Adipocyte (in vitro differentiated cells): ENCODE measurements around the gene CILP2.

ENCODE experiments used
- DNase-seq: peaks from one replicate; pipeline ENCODE4 v3.0.0-alpha.2; 2015; ENCODE audit warnings: low read depth
- H3K27me3 ChIP-seq: replicated peaks from 2 replicates; pipeline ENCODE4 v1.7.0; 2013; ENCODE audit warnings: mild to moderate bottlenecking, low read length, moderate library complexity; ENCODE audit not compliant: control insufficient read depth, insufficient read depth
- H3K36me3 ChIP-seq: 2 replicates; pipeline ENCODE4 v1.7.0; 2013; ENCODE audit warnings: low read length, mild to moderate bottlenecking, moderate library complexity; ENCODE audit not compliant: control insufficient read depth, insufficient read depth, severe bottlenecking
- H3K4me1 ChIP-seq: 2 replicates; pipeline ENCODE4 v1.7.0; 2013; ENCODE audit warnings: mild to moderate bottlenecking, low read length, moderate library complexity; ENCODE audit not compliant: control insufficient read depth, insufficient read depth
- H3K4me3 ChIP-seq: 2 replicates; pipeline ENCODE4 v1.7.0; 2013; ENCODE audit warnings: mild to moderate bottlenecking, low read length, moderate library complexity
- H3K9ac ChIP-seq: 2 replicates; pipeline ENCODE4 v1.7.0; 2013; ENCODE audit warnings: mild to moderate bottlenecking, low read length, moderate library complexity
- H3K9me3 ChIP-seq: 2 replicates; pipeline ENCODE4 v1.7.0; 2013; ENCODE audit warnings: mild to moderate bottlenecking, low read length, moderate library complexity; ENCODE audit not compliant: control insufficient read depth

Gene CILP2

DNA sequence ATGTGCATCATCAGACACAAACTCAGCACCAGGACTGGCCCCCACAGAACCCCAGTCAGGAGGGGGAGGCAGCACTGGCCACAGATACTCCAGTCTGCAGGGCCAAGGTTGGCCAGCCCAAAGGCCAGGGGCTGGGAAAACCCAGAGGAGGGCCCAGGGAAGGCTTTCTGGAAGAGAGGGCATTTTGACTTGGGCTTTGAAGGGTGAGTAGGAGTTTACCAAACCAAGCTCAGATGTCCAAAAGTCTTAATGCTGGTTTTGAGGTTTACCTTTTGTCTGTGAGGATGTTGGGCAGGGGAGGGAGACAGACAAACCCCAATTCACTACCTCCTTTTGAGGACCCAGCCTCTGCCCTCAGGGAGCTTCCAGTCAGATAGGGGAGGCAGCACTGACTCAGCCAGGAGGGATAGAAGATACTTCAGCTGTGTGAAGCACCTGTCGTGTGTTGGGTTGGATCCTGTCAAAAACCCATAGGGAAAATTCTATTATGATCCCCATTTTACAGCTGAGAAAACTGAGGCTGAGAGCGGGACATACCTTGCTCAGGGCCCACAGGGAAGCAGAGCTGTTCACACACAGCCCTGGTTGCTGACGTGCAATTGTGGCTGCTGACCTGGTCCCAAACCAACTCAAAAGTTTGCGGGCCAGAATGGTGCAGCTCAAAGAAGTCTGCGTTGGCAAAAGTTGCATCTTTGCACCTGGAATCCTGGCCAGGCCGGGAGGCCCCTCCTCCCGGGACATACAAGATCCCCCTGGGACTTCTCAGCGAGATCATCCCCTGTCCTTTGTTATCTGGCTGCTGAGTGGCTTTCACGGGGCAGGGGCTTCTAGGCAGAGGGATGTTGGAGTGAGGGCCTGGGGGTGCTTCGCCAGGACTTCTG is 13.1 kb downstream of the CILP2 start:
- DNase-seq = no peak
- Histone ChIP-seq H3K9me3 (no peaks in the 10 kb centered on the region), H3K9ac (no peak overlapping the region), H3K4me1 (peaks cover 22% of the 10 kb centered on the region), H3K27me3 (peaks cover 14% of the 10 kb centered on the region), H3K4me3 (no peak overlapping the region), H3K36me3 (no peaks in the 10 kb centered on the region)

DNA sequence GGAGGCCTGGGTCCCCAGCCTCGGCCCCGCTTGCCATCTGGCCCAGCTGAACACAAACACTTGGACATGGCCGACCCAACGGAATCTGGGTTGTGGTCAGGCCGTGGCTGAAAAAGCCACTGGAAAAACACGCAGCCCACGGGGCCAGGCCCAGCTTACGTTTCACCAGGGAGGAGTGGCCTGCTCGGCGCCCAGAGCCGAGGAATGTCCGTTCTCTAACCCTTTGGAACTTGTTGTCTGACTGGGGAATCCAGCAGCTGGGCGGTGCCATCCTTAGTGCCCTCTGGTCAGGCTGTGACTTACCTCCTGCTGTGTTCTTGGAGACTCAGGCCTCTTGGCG is 13.8 kb downstream of the CILP2 start:
- Histone ChIP-seq H3K4me3 (no peak overlapping the region), H3K27me3 (peaks cover 14% of the 10 kb centered on the region), H3K4me1 (peaks cover 18% of the 10 kb centered on the region), H3K36me3 (no peaks in the 10 kb centered on the region), H3K9ac (no peak overlapping the region), H3K9me3 (no peaks in the 10 kb centered on the region)
- DNase-seq = peak; percentile 32

DNA sequence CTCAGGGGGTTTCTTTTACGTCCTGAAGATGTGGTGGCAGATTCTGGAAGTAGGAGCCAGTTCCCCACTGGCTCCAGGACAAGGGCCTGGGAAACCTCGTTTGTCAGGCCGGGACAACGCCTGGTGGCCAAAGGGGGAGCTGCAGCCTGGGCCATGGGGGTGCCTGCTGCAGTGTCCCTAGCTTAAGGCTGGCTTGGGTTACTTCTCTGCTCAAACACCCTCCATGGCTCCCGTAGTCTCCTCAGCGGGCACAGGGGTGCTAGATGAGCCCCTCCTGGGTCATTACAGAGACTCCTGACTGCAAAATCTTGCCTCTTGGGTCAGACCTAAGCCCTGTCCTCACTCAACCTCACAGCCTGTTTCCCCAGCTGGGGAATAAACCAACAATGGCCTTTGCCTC is 14.7 kb downstream of the CILP2 start:
- no peak overlapping the region for H3K9ac ChIP-seq
- DNase-seq = peak; percentile 49
- H3K9me3 ChIP-seq = no peaks in the 10 kb centered on the region
- no peak overlapping the region for H3K4me3 ChIP-seq
- peaks cover 18% of the 10 kb centered on the region for H3K4me1 ChIP-seq
- H3K36me3 ChIP-seq = no peaks in the 10 kb centered on the region
- peaks cover 7% of the 10 kb centered on the region for H3K27me3 ChIP-seq

DNA sequence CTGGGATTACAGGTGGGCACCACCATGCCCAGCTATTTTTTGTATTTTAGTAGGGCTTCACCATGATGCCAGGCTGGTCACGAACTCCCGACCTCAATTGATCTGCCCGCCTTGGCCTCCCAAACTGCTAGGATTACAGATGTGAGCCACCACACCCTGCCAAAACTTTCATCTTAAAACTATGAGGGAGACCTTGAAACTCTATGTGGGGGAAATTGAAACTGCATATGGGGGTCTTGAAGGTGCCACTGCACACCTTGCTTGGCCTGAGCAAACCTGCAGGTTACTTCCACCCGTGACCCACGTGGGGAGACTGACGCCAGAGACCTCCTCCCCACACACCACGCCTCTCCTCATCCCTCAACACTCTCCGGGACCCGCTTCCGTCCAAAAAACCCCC is 15.6 kb downstream of the CILP2 start:
- no peaks in the 10 kb centered on the region for H3K36me3 ChIP-seq
- H3K4me1 ChIP-seq = peaks cover 18% of the 10 kb centered on the region
- H3K9me3 ChIP-seq = no peaks in the 10 kb centered on the region

DNA sequence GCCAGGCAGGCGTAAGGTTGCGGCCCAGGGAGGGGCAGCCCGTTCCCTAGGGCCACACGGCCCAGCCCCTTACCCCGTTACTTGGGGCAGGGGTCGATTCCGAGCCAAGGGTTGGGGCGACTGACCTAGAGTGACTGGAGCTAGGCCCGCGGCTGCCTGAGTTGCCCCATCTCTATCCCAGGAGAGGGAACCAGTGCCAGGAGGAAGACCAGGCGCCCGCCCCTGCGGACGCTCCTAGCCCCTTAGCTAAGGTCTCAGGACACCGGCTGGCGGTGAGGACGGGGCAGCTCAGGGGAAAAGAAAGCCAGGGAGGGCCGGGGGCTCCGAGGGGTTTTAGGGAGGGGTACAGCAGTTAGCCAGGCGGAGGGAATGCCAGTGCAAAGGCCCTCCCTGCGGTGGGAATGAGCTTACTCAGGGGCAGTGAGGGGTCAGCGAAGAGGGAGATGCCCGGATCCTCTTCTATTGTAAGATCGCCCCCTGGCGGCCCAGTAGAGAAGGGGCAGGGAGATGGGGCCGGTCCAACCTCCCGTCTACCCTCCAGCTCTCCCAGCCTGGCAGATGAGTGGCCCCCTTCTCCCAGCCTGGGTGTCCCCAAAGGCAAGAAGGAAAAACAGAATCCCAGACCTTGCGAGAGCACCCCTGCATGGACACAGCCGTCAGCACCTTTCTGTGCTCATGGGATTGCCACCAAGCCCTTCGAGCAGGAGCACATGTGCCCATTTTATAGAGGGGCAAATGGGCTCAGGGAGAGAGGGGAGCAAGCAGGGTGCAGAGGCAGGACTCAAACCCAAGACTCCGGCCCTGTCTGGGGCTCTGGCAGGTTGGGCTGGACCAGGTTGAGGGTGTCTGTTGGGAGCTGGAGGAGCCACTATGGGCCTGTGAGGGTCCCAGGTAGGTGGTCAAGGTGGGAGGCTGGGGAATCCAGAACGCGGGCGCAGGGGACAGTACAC is 16.3 kb downstream of the CILP2 start:
- Histone ChIP-seq H3K9ac (no peak overlapping the region), H3K9me3 (no peaks in the 10 kb centered on the region), H3K36me3 (no peaks in the 10 kb centered on the region), H3K4me1 (peaks cover 18% of the 10 kb centered on the region), H3K4me3 (no peak overlapping the region), H3K27me3 (peaks cover 7% of the 10 kb centered on the region)
- DNase-seq = peak; percentile 58

More for the DNA sequence above, 15.6 kb downstream of the CILP2 start:
- no peak for DNase-seq
- Histone ChIP-seq H3K4me3 (no peak overlapping the region), H3K9ac (no peak overlapping the region), H3K27me3 (peaks cover 7% of the 10 kb centered on the region)

DNA sequence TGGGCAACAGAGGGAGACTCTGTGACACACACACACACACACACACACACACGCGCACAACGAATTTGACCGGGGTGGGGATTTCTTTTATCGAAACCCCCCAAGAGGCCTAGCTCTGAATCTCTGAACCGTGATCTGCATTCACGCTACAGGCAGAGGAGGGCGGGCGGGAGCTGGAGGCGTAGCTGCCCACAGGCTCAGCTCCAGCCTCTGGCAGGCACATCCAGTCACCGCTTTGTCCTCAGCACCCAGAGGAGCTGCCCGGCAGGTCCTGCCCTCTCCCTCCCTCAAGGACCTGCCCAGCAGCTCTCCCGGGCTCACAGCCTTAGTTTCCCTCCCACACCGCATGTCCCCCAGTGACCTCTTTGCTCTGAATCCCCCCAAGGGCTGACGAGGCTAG is 20.0 kb downstream of the CILP2 start:
- H3K27me3 ChIP-seq = peaks cover 3% of the 10 kb centered on the region
- H3K9me3 ChIP-seq = no peaks in the 10 kb centered on the region
- H3K4me1 ChIP-seq = peaks cover 4% of the 10 kb centered on the region
- H3K4me3 ChIP-seq = no peak overlapping the region
- H3K36me3 ChIP-seq = no peaks in the 10 kb centered on the region
- H3K9ac ChIP-seq = no peak overlapping the region
- DNase-seq = no peak

DNA sequence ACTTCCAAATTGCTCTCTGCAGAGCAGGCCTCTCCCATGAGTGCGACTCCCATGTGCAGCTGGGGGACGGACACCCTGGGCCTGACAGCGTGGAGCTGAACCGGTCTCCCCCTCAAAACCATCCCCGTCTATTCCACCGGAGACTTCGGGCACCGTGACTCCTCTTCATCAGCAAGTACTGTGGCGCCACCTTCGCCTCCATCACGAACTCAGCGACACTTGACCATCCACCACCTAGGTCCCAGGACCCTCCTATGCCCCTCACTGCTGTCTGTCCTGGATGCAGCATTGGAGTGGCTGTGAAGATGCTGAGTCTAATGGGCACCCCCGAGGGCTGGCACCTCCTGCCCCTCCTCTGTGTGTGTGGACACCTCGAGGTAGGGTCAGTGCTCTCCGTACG is 20.6 kb downstream of the CILP2 start:
- Histone ChIP-seq H3K9ac (no peak overlapping the region), H3K9me3 (no peaks in the 10 kb centered on the region), H3K4me3 (no peak overlapping the region), H3K4me1 (peaks cover 4% of the 10 kb centered on the region), H3K27me3 (peaks cover 3% of the 10 kb centered on the region), H3K36me3 (no peaks in the 10 kb centered on the region)
- no peak for DNase-seq

DNA sequence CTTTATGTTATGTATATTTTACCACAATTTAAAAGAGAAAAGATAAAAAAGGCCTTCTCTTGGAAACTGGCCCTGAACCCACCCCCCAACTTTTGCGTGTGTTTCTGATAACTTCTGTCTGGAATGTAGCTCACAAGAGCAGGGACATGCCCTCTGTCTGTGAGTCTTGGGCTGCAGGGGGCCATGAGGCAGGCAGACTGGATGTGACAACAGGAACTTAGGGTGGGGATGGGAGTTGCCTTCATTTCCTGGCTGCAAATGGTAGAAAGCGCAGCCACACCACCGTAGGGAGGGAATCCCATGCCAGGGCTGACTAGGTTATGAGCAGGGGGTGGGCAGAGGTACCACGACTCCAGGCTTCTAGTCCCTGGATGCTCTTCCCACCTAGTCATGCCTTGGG is 21.9 kb downstream of the CILP2 start:
- H3K4me3 ChIP-seq = no peak overlapping the region
- no peaks in the 10 kb centered on the region for H3K4me1 ChIP-seq
- DNase-seq = no peak

DNA sequence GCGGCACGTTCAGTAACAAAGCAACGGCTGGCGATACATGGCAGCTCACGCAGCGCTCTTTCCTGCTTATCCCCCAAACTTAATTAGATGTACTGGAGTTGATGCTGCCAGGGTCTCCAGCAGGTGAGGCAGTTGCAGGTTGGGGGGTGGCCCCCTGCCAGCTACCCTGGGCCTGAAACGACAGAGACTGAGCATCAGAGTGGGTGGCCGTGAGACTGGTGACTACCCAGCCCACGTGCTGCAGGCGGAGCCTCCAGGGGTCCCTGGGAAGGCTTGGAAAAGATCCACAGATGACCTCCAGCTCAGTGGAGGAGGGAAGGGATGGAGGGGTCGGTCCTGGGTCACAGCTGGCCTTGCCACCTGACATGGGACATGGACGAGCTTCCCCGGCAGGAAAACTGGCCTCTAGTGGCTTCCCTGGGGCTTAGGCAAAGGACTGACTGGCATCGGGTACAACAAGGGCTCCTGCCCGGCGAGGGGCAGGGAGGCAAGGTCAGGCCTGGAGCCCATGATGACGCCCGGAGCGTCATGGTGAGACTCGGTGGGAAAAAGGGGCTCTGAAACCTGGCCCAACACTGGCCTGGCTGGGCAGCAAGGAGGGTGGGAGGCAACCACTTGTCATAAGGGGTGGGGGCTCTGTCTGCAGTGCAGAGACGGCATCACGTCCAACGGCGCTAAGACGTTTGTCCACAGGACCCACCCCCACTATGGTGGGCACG is 24.0 kb downstream of the CILP2 start:
- no peaks in the 10 kb centered on the region for H3K36me3 ChIP-seq
- no peaks in the 10 kb centered on the region for H3K4me1 ChIP-seq
- H3K9ac ChIP-seq = no peak overlapping the region
- H3K27me3 ChIP-seq = no peaks in the 10 kb centered on the region
- H3K9me3 ChIP-seq = no peaks in the 10 kb centered on the region
- DNase-seq = no peak
- H3K4me3 ChIP-seq = no peak overlapping the region

More for the DNA sequence above, 21.9 kb downstream of the CILP2 start:
- Histone ChIP-seq H3K9me3 (no peaks in the 10 kb centered on the region), H3K27me3 (no peaks in the 10 kb centered on the region), H3K9ac (no peak overlapping the region), H3K36me3 (no peaks in the 10 kb centered on the region)

DNA sequence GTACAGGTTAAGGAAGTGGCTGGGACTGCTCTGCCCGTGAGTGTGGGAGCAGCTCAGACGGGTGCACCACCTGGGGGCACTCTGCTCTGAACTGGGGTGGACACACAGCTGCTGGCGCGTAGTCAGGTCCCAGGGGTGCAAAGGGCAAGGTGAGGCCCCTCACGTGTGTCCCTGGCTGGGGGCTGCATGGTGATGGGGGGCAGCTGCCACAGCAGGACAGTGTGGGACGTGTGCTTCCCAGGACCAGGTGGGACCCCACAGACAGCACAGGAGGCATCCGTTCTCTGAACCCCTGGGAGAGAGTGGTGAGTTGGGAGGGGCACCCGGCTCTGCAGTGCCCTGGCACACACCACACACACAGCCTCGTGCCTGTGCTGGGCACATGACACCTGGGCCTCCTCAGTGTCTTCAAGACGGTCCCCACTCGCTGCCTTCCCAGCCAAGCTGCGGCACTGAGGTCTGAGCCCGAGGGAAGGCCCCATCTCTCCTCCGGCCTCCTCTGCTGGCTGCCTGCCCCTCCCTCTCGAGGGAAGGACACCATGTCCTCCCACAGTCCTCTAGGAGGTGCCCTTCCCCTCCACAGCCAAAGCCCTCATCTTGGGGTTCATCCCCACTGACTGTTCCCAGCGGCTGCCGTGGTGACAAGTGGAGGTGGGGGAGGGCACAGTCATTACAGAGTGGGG is 24.7 kb downstream of the CILP2 start:
- Histone ChIP-seq H3K9me3 (no peaks in the 10 kb centered on the region), H3K27me3 (no peaks in the 10 kb centered on the region), H3K4me3 (no peak overlapping the region), H3K36me3 (no peaks in the 10 kb centered on the region), H3K4me1 (no peaks in the 10 kb centered on the region), H3K9ac (no peak overlapping the region)
- DNase-seq = no peak
